Thymus (tissue), 11 donors: Measurements from ENCODE around the gene MANBA. TPM values are rescaled to one million over a fixed set of nuclear protein-coding genes. Genes with fewer than 3 reads are reported as not detected.

Experiments used
- DNase-seq, 9 donors: peaks; one replicate each; pipeline ENCODE4 v3.0.0-alpha.2; 2013; ENCODE audit warnings: low spot score in 9 of 9, low read depth in 6 of 9, missing footprints in 1 of 9
- H3K27ac ChIP-seq, 2 donors: one replicate each; pipeline ENCODE4 v1.5.1; 2013; ENCODE audit warnings: control low read depth in 1 of 2, low read depth in 1 of 2, low read length in 1 of 2, mild to moderate bottlenecking in 1 of 2, moderate library complexity in 1 of 2
- H3K27me3 ChIP-seq, 2 donors: one replicate each; pipeline ENCODE4 v1.5.1; 2013; ENCODE audit warnings: low read length in 1 of 2; ENCODE audit not compliant: control insufficient read depth in 2 of 2, insufficient read depth in 1 of 2
- H3K36me3 ChIP-seq, 2 donors: one replicate each; pipeline ENCODE4 v1.5.1; 2013; ENCODE audit warnings: low read length in 1 of 2, mild to moderate bottlenecking in 1 of 2, moderate library complexity in 1 of 2; ENCODE audit not compliant: control insufficient read depth in 2 of 2, insufficient read depth in 2 of 2
- H3K4me1 ChIP-seq, 2 donors: one replicate each; pipeline ENCODE4 v1.5.1; 2013; ENCODE audit warnings: low read length in 2 of 2; ENCODE audit not compliant: control insufficient read depth in 2 of 2, insufficient read depth in 2 of 2
- H3K4me3 ChIP-seq, 2 donors: one replicate each; pipeline ENCODE4 v1.5.1; 2013; ENCODE audit warnings: low read length in 2 of 2, control low read depth in 1 of 2, mild to moderate bottlenecking in 1 of 2
- H3K9me3 ChIP-seq, 2 donors: one replicate each; pipeline ENCODE4 v1.5.1; 2013; ENCODE audit warnings: low read length in 1 of 2, mild to moderate bottlenecking in 1 of 2; ENCODE audit not compliant: control insufficient read depth in 2 of 2, insufficient read depth in 1 of 2
- WGBS: extraction: QIAGEN DNeasy Blood & Tissue Kit; methylation state at CpG from one replicate; pipeline ENCODE4 v1.1.7; 2013; 5-methylcytosine and 5-hydroxymethylcytosine counted together
- polyA plus RNA-seq: library from polyadenylated mRNA; stranded (reverse); fragments of 200-250 nt; gene quantifications from one replicate; pipeline ENCODE4 v1.2.3, GENCODE V29; 2013
- total RNA-seq: library from RNA; stranded (reverse); fragments of 120-200 nt; gene quantifications from one replicate; pipeline ENCODE4 v1.2.4, GENCODE V29; 2013
- donor health status: healthy.

Gene MANBA
- total and polyA plus RNA-seq, 2 donors = 19.0 to 19.7 TPM

GRCh38 chr4:102632241-102633065 lies 128.3 kb downstream of the MANBA start:
- Histone ChIP-seq H3K9me3 (no peaks in the 10 kb centered on the region), H3K27ac (no peak overlapping the region), H3K4me1 (peaks cover 14 to 53% of the 10 kb centered on the region in 2 donors), H3K4me3 (no peak overlapping the region), H3K27me3 (no peaks in the 10 kb centered on the region), H3K36me3 (peaks cover 11 to 19% of the 10 kb centered on the region in 2 donors)
- no peak for DNase-seq
- 65% methylated on average over 6 of the region's 6 CpGs for WGBS

- no peak overlapping the region for H3K4me3 ChIP-seq
- H3K27ac ChIP-seq = peak overlapping the region in 1 of 2 donors; percentile 91
- peaks cover 8 to 15% of the 10 kb centered on the region in 2 donors for H3K36me3 ChIP-seq
- H3K27me3 ChIP-seq = no peaks in the 10 kb centered on the region
- peaks cover 14 to 55% of the 10 kb centered on the region in 2 donors for H3K4me1 ChIP-seq
- 85% methylated on average over 7 of the region's 7 CpGs for WGBS
- DNase-seq = no peak
- H3K9me3 ChIP-seq = no peaks in the 10 kb centered on the region
These were observed 129.2 kb downstream of the MANBA start for GRCh38 chr4:102631616-102632015.

- peak in 3 of 9 donors; percentile 27 to 59 (median 47) for DNase-seq
- Histone ChIP-seq H3K27me3 (no peaks in the 10 kb centered on the region), H3K4me1 (peaks cover 14 to 62% of the 10 kb centered on the region in 2 donors), H3K36me3 (peaks cover 8 to 13% of the 10 kb centered on the region in 2 donors), H3K4me3 (peak overlapping the region in 1 of 2 donors; percentile 11), H3K9me3 (no peaks in the 10 kb centered on the region), H3K27ac (peak overlapping the region in 1 of 2 donors; percentile 91)
- WGBS = 97% methylated on average over 13 of the region's 13 CpGs
These were observed 131.1 kb downstream of the MANBA start for GRCh38 chr4:102629673-102630072.

- H3K9me3 ChIP-seq = no peaks in the 10 kb centered on the region
- no peak overlapping the region for H3K4me3 ChIP-seq
- peaks cover 14 to 63% of the 10 kb centered on the region in 2 donors for H3K4me1 ChIP-seq
- no peak overlapping the region for H3K27ac ChIP-seq
- 92% methylated on average over 3 of the region's 3 CpGs for WGBS
- H3K36me3 ChIP-seq = peaks cover 4 to 5% of the 10 kb centered on the region in 2 donors
- H3K27me3 ChIP-seq = no peaks in the 10 kb centered on the region
- no peak for DNase-seq
These were observed 132.8 kb downstream of the MANBA start for GRCh38 chr4:102627831-102628523.

GRCh38 chr4:102625232-102625930 lies 135.4 kb downstream of the MANBA start:
- WGBS = 40% methylated on average over 3 of the region's 3 CpGs
- H3K9me3 ChIP-seq = no peaks in the 10 kb centered on the region
- H3K4me1 ChIP-seq = peaks cover 5 to 51% of the 10 kb centered on the region in 2 donors
- peak in 3 of 9 donors; percentile 50 to 80 (median 58) for DNase-seq
- no peaks in the 10 kb centered on the region for H3K27me3 ChIP-seq
- H3K27ac ChIP-seq = no peak overlapping the region
- no peak overlapping the region for H3K4me3 ChIP-seq
- H3K36me3 ChIP-seq = no peaks in the 10 kb centered on the region

GRCh38 chr4:102624505-102624904 lies 136.3 kb downstream of the MANBA start:
- no peak for DNase-seq
- Histone ChIP-seq H3K9me3 (no peaks in the 10 kb centered on the region), H3K27ac (no peak overlapping the region), H3K27me3 (no peaks in the 10 kb centered on the region), H3K4me1 (peaks cover under 1 to 44% of the 10 kb centered on the region in 2 donors), H3K4me3 (no peak overlapping the region), H3K36me3 (no peaks in the 10 kb centered on the region)
- 96% methylated on average over 4 of the region's 4 CpGs for WGBS

GRCh38 chr4:102623622-102624021 lies 137.1 kb downstream of the MANBA start:
- Histone ChIP-seq H3K36me3 (no peaks in the 10 kb centered on the region), H3K9me3 (no peaks in the 10 kb centered on the region), H3K4me1 (peaks cover 0 to 41% of the 10 kb centered on the region in 2 donors), H3K27me3 (no peaks in the 10 kb centered on the region), H3K27ac (no peak overlapping the region), H3K4me3 (no peak overlapping the region)
- no peak for DNase-seq
- 97% methylated on average over 5 of the region's 5 CpGs for WGBS

- peak in 5 of 9 donors; percentile 58 to 82 (median 66) for DNase-seq
- Histone ChIP-seq H3K27ac (no peak overlapping the region), H3K36me3 (peaks cover 0 to 6% of the 10 kb centered on the region in 2 donors), H3K4me3 (no peak overlapping the region), H3K4me1 (peaks cover 0 to 33% of the 10 kb centered on the region in 2 donors), H3K27me3 (no peaks in the 10 kb centered on the region), H3K9me3 (no peaks in the 10 kb centered on the region)
- 96% methylated on average over 8 of the region's 8 CpGs for WGBS
These were observed 139.9 kb downstream of the MANBA start for GRCh38 chr4:102620697-102621497.
